NCI-H1105 treated with DMSO at 0.1 percent for 48 hours (cell line): Measurements from ENCODE around the gene NPDC1.

Experiments used
- DNase-seq: peaks from one replicate; lab custom pipeline; 2025; lab: John Stamatoyannopoulos, UW

Gene NPDC1

DNA sequence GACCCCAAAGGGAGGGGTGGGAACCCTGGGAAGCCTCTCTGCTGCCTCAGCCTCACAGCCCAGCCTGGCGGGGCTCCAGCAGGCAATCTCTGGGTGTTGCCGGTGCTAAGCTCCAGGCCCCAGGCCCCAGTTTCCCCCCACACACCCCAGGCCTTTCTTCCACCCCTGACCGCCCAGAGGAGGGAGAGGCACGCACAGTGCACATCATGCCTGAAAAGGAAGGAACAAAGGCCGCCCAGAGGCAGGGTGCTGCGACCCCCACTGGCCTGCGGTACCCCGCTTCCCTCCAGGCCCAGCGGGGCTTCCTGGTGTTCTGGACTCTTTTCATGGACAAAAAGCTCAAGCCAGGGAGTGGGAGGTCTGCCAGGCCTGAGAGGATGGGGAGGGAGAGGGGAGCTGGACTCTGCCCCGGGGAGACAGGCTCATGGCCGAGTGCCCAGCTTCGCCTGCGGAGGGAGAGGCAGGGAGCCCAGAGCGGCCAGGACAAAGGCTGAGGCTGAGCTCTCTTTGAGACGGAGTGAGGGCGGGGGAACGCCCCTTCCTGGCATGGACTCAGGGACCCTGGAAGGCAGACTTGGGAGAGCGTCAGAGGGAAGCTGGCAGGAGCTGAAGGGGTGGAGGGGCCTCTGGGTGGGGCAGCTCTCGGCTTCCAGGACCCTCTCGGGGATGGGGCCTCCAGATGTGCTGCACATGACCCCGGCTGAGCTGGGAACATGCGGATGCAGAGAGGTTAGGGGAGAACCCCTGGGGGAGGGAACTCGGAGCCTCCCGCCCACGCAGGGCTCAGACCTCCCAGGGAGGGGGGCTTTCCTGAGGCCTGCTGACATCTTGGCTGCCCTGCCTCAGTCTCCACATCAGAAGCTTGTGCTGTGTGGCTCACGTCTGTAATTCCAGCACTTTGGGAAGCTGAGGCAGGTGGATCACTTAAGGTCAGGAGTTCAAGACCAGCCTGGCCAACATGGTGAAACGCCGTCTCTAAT is 9.7 kb upstream of the NPDC1 start:
- DNase-seq: peak; percentile 4

DNA sequence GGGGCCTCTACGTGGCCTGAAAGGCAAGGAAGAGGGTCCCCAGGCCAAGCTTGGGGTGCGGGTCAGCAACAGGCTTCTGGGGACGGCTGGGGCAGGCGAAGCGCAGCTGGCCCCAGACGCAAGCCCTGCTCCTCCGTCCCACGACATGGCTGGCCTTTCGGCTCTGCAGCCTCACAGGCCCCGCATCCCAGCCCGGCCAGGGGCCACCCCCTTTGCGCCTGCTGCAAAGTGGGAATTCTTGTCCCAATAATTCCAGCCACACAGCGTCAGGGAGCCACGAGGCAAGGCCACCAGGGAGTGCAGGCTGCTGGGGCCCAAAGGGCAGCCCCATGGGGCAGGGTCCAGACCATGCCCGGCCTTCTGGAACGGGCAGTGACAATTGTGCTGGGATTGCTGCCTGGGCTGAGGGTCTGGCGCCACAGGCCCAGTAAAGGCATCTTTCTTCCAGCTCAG is 9.0 kb upstream of the NPDC1 start:
- DNase-seq: no peak

DNA sequence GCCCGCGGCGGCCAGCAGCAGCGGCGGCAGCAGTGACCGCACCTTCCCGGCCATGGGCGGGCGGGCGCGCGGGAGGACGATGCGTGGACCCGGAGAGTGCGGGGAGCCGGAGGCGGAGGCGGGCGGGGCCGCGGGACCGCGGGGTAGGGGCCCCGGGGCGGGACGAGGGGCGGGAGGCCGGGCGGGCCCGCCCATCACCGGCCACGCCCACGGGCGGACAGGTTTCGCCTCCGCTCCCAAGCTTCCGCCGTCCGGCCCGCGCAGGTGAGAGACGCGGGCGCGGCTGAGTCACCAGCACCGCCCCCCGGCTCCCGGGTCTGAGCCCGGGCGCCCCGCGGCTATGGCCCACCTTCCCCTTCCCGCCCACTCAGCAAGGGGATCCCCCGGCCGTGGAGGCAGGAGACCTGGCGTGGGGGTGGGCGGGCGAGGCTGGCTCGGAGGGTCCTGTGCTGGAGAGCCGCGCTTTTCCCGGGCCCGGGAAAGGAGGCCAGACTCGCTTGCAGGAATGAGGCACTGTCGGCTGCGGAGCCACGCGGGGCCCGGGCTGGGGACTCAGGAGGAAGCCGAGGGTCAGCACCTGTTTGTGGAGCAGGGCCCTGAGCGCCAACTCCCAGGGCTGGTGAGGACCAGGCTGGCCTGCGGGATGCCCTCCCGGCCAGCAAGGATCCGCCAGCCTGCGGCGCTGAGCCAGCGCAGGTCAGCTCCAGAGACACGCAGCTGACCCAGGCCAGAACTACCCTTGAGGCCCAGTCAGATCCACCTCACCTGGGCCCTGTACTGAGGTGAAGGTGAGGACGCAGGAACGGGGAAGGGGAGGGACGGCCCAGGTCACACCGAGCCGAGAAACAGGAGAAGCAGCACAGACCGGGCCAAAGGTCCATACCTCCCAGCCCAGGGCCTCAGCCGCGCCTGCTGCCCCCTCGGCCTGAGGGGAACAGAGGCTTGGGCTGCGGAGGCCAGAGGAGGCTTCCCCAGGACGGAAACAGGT is 8.3 kb upstream of the NPDC1 start, which contains the start of gene ENTPD2:
TSS of gene ENTPD2 (minus strand) at position 118 of the 988 bp plus-strand sequence. CDS start at position 54, 64 bp downstream.
- peak; percentile 22 for DNase-seq

DNA sequence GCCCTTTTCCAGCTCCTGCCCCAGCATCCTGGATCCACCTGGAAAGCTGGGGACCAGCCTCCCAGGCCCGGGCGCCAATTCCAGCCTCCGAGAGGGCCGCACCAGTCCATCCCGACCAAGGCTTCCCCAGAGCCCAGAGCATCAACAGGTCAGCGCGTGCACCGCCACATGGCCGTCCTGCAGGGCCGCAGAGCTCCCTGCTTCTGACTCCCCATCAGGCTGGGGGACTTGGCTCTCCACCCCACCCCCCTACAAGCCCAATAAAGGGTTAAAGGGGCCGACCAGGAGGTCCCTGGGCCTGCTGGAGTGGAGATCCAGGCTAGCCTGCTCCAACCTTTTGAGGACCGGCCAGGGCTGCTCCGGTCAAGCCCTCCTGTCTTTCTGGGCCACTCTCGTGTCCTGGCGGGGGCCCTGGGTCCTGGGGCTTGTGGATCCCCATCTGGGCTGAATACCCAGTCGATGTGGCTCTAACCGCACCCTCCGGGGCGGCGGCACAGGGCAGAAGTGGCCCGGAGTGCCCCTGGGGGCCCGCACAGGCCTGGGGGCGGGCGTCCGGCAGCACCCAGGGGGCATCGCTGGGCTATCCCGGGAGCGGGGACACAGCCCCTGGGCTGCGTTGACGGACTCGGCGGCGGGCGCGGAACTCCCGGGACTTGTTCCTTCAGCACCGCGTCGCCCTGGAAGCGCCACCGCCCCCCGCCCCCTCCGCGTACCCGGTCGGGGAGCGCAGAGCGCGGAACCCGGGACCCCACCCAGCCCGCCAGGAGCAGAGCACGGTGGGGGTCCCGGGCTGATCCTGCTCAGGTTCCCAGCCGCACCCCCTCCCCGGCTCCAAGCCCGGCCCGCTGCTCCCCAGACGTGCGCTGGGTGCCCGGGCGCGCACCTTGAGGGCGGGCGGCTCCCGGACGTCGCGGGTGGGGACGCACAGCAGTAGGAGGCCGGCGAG is 7.3 kb upstream of the NPDC1 start:
- no peak for DNase-seq

DNA sequence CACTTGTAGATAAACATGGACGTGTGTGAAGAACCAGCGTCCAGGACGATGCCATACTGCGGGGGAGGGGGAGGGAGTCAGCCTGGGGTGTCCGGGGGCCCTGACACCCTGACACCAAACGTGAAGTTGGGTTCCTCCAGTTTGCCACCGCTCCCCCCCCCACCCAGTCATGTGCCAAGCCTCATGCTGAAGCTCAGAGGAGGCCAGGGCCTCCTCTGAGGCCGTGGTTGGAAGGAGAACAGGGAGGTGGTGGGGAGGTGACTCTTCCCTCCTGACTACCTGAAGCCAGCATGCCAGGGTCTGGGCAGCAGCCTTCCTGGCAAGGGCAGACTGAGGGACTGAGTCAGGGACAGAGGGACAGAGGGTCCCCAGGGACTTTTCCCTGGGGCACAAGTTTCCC is 6.3 kb upstream of the NPDC1 start:
- DNase-seq: no peak

DNA sequence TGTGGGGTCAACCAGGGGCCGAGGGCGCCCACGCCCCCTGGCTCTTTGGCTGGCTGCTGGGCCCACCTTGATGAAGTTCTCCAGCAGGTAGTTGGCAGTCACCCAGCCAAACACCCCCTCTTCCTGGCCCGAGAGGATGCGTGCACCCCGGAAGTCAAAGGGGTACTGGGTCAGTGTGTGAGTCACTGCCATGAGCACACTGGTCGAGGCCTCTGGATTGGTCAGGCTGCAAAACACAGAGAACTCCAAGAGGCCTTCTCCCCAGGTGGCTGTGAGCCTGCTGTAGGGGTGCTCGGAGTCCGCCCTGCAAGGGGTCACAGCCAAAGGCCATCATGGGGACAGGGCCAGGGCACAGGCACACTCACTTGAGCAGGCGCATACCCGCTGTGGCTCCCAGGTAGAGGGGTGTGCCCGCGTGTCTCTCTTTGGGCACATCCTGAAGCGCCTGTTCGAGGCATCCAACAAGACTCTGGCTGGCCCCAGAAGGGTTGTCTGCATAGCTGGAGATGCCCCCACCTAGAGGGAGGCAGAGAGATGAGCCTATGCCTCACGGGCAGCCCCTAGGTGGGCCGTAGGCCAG is 5.3 kb upstream of the NPDC1 start:
- DNase-seq: no peak

DNA sequence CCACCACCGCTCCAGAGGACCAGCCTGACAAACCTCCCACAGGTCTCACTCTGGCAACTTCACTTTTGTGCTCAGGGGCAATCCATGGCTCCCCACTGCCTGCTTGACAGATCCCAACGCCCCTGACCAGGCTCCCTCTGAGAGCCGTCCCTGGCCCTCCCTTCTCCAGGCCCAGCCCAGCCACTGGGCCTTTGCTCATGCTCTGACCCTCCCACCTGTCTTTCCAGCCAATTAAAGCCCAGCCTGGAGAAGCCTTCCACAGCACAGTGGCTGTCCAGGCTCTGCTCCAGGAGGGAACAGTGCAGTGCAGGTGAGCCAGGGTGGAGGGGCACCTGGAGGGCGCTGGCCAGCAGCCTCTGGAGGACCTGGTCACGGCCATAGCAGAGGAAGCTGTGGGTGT is 4.6 kb upstream of the NPDC1 start:
- no peak for DNase-seq

DNA sequence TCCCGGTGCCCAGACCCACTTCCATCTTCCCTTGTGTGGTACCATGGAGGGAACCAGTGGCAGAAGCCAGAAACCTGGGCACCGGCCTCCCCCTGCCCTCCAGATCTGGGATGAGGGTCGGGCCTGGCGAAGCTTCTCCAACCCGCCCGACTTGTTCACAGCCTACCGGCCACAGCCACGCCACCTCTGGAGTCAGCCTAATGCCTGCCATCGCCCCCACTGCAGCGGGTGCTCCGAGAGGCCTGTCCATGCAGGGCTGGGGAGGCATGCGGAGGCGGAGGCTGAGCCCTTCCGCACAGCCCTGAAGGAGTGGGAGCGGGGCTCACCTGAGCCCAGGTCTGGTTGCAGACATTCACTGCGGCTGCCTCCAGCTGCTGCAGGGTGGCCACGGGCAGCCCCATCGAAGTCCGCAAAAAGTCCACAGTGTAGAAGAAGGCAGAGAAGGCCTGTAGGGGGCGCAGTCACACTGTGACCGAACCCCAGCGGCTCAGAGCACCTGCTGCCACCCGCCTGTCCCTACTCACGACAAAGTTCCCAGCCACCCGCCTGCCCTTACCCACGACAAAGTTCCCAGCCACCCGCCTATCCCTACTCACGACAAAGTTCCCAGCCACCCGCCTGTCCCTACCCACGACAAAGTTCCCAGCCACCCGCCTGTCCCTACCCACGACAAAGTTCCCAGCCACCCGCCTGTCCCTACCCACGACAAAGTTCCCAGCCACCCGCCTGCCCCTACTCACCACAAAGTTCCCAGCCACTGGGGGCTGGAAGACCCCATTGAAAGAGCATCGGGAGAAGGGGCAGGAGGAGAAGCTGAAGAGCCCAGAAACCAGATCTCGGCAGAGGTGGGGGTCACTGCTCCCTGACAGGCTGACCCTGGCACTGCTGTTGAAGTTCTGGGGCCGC is 3.8 kb upstream of the NPDC1 start:
- peak; percentile 30 for DNase-seq

DNA sequence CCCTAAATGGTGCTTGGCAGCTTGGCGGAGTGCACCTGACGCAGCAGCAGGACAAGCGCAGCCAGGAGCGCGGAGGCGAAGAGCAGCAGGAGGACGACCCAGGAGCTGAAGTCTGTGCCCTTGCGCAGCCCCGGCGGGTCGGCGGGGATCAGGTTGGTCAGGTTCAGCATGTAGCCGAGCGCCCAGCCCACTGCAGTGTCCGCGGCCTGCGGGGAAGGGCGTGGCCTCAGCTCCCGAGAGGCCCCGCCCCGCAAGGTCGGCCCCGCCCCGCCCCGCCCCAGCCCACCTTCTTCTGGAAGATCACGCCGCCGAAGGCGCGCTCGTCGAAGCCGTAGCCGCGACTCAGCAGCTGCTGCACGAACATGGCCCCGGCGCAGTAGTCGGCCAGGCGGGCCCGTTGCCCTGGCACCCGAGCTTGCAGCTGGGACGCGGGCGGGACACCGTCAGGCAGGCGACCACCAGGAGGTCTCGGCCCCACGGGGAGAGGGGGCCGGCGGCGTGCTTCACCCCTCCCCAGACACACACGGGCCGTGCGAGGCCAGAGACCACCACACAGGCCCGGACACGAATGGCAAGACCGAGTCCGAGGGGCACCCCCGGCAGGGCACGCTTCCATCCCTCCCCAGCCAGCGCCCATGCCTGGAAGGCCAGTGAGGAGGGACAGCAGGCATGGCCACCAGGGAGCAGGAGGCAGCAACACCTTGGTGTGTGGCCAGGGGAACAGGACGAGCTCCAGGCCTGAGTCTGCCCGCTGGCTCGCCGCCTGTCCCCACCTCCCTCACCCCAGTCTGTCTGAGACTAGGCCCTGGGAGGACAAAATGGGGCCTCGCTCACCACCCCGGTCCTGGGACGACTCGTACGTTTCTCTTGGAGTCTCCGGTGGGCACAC is 2.9 kb upstream of the NPDC1 start:
- no peak for DNase-seq

DNA sequence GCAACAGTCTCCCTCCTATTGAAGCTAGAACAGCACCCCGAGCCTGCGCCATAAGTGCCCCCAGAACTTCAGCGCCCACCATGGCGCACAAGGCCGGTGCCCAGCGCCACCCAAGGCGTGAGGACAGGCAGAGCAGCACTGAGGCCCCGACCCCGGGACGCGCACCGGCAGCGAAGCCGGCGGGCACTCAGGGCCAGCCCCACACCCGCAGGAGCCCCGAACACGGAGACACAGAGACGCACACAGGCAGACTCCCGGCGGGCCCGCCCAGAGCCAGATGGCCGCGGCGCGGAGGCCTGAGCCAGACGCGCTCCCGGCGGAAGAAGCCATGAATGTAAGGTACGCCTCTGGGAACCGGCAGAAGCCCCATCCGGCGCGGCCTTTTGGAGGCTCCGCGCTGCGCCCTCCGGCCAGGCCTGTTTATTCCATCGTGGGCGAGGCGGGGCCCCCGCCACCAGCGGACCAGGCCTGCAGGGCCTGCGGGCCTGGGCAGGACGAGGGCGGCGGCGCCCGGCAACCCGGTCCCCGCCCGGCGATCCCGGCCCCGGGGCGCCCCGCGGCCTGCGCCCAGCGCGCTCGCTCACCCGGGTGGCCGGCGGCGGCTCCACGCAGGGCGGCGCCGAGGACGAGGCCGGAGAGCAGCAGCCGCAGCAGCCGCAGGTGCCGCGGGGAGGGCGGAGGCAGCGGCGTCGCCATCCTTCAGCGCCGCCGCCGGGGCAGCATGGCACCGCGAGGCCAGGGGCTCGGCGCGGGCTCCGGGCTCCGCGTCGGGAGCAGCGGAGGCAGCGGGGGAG is 486 bp downstream of the NPDC1 start:
- DNase-seq: peak; percentile 8

DNA sequence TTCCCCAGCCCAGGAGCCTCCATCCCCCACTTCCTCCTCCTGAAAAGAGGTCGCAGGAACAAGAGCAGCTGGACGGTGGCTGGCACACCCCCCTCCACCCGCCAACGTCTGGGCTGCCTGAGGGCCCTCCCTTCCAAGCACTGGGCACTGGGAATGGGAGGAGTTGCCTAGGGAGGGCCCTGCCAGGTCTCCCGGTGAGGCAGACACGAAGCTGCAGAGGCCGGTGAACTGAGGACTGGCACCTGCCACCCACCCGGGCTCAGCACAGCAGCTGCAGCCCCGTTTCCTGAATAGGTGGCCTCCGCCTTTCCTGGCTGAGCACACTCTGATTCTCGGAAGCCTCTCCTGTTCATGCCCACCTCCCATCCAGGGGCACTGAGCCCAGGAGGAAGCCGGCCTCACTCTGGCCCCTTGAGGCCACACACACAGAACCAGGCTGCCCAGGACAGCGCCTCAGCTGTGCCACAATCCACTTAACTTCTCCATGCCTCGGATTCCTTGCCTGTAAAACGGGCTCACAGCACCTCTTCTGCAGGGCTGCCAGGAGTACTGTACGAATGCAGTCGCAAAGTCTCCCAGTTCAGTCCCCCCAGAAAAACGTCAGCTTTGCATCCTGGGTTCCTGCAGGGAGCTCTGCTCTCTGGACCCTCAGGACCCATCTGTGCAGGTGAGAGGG is 1.3 kb downstream of the NPDC1 start:
- peak; percentile 42 for DNase-seq

DNA sequence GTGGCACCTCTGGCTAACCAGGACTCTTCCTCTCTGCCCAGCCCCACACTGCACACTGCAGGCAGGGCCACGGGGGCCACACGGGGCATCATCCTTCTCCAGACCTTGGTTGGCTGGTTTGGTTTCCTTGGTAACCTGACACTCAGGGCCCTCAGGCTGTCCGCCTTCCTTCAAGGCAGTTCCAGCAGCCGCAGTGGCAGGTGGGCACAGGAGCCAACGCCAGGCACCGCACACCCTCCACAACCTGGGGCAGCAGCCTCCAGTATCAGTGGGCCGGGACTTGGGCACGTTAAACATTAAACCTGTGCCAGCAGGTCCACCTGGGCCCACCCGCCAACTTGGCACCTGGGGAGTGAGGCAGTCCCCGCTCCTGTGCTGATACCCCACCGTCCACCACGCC is 1.9 kb downstream of the NPDC1 start:
- no peak for DNase-seq

DNA sequence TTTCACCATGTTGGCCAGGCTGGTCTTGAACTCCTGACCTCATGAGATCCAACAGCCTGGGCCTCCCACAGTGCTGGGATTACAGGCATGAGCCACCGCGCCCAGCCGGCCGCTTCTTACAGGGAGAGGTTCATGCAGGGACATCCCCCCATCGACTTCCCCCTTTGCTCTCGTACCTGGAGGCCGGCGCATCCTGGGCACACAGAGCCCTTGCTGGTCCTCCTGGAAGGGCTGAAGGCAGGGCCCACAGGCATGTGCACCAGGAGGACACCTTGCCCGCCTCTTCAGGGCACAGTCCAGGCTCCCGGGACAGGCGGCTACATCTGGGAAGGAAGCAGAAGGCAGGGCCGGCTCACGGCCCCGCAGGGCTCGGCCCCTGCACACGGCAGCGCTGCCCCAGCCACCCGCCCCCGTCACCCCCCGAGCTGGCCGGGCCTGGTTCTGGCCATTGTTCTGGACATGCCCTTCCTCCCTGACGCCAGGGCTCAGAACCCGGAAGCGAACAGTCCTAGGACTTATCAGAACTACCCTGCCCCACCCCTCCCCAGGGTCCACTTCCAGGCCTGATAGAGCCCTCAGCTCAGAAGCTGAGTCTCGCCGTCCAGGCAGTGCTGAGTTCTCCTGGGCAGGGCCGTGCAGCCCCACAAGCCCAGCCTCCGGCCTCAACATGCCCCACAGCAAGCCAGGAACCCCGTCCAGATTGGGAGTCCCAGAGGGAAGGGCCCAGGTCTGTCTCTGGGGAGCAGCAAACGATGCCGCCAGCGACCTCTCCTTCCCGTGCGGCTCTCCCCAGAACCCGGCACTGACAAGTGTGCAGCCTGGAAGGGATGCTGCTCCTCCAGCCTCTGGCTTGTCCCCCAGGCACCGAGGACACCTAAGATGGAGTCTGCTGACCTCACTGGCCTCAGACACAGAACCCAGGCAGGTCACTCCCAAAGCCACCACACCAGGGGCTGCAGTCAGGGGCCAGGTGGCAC is 2.9 kb downstream of the NPDC1 start:
- no peak for DNase-seq

DNA sequence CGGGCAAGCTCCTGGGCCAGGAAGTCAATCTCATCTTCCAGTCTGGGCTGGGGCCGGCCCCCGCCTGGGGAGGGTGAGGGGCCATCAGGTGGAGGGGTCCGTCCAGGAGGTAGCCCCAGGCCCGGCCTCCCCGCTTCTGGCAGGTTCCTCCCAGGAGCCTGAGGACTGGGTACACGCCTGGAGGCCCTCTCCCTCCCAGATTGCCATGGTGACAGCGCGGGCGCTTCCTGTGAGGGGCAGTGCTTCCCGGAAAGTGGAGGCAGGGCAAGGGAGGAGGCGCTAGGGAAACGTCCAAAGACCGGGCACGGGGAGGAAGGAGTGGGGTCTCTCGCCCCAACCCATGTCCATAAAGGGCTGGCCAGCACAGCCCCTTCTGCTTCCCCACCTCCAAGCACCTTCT is 4.9 kb downstream of the NPDC1 start:
- DNase-seq: no peak

DNA sequence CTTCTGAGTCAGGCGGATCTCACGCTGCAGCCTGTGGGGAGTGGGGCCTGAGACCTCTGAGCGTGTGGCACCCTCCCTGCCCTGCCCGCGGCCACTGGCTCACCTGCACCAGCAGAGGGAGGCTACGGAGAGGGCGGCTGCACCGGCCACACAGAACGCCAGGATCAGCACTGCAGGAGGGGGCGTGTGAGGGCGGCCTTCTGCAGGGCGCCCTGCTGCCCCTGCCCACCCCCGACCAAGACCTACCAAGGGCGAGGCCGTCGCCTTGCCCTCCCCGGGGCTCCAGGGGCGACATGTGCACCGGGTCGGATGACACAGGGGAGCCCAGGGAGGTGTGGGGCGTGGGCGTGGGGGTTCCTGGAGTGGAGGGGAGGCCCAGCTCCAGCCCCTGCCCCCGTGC is 5.4 kb downstream of the NPDC1 start:
- no peak for DNase-seq
